NCI-H345 treated with DMSO at 0.1 percent for 48 hours (cell line): Measurements from ENCODE around the gene ZNF862.

ENCODE experiments used
- DNase-seq: peaks from one replicate; lab custom pipeline; 2025; ENCODE audit not compliant: unreplicated experiment; lab: John Stamatoyannopoulos, UW

Gene ZNF862

DNA sequence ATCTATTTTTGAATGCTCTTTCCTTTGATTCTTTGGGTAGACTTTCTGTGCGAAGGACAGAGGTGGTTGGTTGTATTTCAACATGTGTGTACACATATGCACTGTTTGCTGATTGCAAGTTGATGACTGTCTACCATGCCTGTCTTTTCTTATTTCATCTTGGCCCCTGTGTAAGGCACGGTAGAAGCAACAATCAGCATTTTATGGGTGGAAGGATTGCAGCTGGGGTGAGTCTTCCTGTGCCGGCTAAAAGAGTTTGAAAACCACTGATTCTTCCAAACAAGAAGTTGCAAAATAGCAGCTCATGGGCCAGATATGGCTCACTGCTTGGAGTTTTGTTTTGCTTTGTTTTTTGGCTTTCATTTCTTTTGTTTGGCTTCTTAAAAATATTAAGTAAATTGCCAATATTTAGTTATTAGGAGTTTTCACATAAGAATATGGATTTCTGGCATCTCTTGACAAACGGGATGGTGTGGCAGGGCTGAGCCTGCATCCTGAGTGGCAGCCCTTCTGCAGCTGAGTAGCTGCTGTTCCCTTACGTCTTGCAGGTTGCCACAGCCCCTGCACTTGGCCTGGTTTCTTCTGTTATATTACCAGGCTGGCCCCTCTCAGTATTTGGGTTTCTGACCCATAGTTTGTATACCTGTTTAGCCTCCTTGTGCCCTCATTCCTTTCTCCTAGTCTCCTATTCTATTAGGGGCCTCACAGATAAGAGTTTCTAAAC, 7.2 kb downstream of the ZNF862 start:
- no peak for DNase-seq

DNA sequence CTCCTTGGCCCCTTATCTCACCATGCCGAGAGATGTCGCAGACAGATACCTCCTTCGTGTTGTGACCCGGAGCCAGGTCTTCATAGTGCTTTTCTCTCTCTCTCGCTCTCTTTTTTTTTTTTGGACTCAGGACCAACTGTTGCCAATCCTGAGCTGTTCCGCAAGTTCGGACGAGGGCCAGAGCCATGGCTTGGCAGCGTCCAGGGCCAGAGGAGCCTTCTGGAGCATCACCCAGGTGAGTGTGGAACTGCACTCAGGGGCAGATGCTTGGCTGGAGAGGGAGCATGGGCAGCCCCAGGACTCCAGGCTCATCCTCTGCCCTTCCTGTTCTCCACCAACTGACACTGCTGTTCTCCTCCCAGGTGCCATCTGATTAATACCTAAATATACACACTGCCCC, 7.8 kb downstream of the ZNF862 start:
- no peak for DNase-seq

GRCh38 chr7:149846436-149847046, 8.4 kb downstream of the ZNF862 start:
- DNase-seq = no peak

GRCh38 chr7:149849174-149849573, 11.0 kb downstream of the ZNF862 start:
- no peak for DNase-seq

- no peak for DNase-seq
Observed at GRCh38 chr7:149850007-149850594, 11.9 kb downstream of the ZNF862 start.

GRCh38 chr7:149850716-149851115, 12.5 kb downstream of the ZNF862 start:
- DNase-seq = no peak

DNA sequence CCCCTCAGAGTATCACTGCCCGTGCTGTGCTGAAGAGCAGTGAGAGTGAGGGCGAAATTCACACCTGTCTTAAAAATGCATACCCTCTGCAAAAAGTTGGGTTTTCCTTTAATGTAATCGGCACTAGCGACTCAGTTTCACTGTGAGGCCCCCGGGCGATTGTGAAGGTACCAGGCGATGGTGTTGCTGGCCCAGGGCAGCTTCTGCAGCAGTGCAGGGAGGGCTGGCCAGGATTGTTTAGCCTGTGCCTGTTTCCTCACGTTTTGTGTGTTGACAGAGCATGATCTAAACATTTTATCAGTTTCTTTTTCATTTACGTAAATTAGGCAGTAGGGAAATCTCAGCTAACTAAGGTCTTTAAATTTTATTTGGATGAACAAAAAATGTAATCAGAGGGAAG, 13.3 kb downstream of the ZNF862 start:
- no peak for DNase-seq

- no peak for DNase-seq
Observed at GRCh38 chr7:149853157-149853556, 15.0 kb downstream of the ZNF862 start.

DNA sequence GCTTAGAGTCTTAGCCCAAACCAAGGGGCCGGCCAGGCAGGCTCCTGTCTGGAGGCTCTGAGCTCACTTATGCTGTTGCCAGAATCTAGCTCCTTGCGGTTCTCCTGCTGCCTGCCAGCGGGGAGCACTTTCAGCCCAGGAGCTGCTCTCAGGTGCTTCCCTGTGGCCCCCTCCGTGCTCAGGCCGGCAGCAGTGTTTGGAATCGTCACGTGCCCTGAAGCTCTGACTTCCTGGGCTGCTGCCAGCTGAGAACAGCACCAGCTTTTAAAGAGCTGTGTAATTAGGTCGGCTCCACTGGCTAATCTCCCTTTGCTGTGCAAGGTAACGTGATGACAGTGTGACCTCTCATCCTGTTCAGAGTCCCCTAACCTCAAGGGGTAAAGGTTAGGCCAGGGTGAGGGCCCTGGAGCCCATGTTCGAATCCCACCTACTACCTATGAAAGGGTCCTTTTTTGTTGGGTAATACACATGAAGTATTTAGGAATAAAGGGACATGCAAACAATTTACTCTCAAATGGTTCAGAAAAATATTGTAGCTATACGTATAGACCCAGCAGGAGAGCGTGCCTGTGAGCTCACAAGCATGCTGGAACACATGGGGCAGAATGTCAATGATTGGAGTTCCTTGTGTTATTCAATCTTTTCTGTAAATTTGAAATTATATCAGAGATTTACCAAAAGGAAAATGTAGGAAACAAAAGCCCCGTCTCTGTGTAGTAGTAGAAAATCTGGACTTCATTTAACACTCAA, 16.6 kb downstream of the ZNF862 start:
- peak; percentile 95 for DNase-seq

DNA sequence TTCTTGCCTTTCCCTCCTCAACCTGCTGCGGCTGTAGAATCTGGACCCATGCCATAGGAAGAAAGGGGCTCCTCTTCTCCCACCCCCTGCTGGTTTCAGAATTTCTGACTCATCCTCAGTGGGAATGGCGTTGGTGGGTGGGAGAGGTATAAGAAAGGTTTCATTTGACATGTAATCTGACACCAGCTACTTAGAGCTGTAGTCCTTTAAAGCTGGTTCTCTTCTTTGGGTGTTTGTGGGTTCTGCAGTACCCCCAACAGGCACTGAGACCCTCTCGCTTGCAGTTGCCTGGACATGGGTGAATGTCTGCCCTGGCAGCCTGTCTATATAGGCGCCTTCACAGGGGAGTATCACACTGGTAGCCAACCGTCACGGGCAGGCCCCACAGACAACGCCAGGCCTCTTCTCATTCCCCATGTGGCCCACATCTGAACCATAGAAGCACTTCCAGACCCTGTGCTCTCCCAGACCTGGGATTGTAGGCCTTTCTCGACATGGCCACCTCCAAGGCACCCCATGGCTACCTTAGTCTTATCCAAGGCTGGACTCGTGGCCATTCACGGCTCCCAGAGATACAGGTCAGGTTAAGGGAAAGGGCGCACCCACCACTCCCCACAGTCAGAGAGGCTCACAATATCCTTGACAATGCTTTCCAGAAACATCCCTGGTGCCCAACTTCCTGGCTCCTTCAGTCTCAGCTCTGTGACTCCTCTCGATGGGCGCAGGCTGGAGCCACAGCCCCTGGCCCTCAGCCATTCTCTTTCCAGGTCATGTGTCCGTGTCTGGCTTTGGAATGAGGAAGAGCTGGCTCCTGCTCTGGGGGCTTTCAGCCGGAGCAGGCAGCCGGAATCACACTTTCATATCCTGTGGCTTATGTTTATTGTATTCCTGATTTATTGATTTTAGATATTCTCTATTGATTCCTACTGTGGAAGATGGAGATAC, 17.5 kb downstream of the ZNF862 start:
- no peak for DNase-seq

- DNase-seq = no peak
Observed at GRCh38 chr7:149856583-149856982, 18.4 kb downstream of the ZNF862 start.

DNA sequence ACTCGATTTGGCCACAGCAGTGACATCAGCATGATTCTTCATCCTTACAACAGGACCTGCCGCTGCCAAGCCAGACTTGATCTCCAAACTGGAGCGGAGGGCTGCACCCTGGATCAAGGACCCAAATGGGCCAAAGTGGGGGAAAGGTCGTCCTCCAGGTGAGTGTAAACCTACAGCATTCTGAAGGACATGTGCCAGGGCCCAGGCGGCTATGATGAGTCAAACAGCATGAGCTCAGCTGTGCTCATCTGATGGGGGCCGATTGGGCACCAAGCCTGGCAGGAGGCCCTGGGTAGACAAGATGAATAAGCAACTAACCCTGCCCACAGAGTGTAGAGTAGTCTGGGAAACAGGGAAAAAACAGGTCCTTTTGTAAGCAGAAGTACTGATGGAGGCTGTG, 21.2 kb downstream of the ZNF862 start:
- no peak for DNase-seq

DNA sequence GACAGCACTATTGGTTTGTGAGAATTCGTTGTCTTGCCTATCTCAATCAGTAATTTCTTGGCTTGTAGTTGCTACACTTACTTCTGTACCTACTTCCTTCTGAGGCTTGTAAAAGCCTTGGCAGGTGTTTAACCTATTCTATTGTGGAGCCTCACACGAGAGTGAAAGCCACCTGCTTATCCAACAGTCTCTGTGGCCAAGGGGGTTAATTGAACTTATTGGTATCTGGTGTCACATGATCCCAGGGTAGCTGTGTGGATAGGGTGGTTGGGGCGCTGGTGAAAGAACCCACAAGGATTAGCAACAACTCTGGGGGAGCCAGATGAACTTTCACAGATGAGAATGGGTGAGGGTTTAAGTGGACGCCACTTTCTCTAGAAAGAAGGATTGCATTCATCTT, 21.7 kb downstream of the ZNF862 start:
- no peak for DNase-seq

DNA sequence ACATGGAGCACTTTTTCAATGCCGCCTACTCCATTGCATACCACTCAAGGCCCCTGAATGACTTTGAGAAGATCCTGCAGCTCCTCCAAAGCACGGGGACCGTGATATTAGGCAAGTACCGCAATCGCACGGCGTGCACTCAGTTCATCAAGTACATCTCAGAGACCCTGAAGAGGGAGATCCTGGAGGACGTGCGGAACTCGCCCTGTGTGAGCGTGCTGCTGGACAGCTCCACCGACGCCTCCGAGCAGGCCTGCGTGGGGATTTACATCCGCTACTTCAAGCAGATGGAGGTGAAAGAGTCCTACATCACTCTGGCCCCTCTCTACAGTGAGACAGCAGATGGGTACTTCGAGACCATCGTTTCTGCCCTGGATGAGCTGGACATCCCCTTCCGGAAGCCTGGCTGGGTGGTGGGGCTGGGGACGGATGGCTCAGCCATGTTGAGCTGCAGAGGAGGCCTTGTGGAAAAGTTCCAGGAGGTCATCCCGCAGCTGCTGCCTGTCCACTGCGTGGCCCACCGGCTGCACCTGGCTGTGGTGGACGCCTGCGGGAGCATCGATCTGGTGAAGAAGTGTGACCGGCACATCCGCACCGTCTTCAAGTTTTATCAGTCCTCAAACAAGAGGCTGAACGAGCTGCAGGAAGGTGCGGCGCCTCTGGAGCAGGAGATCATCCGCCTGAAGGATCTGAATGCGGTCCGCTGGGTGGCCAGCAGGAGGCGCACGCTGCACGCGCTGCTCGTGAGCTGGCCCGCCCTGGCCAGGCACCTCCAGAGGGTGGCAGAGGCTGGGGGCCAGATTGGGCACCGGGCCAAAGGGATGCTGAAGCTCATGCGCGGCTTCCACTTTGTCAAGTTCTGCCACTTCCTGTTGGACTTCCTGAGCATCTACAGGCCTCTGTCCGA, 22.9 kb downstream of the ZNF862 start:
- DNase-seq = no peak

DNA sequence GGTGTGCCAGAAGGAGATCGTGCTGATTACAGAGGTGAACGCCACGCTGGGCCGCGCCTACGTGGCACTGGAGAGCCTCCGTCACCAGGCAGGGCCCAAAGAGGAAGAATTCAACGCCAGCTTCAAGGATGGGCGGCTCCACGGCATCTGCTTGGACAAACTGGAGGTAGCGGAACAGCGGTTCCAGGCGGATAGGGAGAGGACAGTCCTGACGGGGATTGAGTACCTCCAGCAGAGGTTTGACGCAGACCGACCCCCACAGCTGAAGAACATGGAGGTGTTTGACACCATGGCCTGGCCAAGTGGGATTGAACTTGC, 23.5 kb downstream of the ZNF862 start:
- DNase-seq = no peak

DNA sequence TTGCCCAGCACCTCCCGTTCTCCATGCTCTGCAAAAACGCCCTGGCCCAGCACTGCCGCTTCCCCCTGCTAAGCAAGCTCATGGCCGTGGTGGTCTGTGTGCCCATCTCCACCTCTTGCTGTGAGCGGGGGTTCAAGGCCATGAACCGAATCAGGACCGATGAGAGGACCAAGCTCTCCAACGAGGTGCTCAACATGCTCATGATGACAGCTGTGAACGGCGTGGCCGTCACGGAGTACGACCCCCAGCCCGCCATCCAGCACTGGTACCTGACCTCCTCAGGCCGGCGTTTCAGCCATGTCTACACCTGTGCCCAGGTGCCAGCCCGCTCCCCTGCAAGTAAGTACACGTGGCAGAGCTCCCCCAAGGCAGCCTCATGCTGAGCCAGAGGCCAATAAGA, 24.0 kb downstream of the ZNF862 start:
- no peak for DNase-seq

- no peak for DNase-seq
Observed at GRCh38 chr7:149863500-149863899, 25.3 kb downstream of the ZNF862 start.

DNA sequence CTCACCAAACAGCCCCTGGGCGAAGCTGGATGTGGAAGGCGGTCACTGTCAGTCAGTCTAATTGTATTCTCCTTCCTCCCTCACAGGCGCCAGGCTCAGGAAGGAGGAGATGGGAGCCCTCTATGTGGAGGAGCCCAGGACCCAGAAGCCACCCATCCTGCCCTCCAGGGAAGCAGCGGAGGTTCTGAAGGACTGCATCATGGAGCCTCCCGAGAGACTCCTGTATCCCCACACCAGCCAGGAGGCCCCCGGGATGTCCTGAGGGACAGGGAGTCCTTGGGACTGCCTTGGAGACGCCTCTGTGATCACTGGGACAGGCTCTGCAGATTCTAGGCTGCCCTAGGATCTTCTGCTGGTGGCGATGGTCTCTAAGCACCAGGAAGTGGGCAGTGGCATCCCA, 25.8 kb downstream of the ZNF862 start:
- no peak for DNase-seq

- no peak for DNase-seq
Observed at GRCh38 chr7:149864751-149865150, 26.6 kb downstream of the ZNF862 start.

GRCh38 chr7:149865437-149865836, 27.3 kb downstream of the ZNF862 start:
- no peak for DNase-seq
